VCaP (cell line): Measurements from ENCODE around the gene KCNA10.

Experiments
- H3K27ac ChIP-seq: fragments of 450-650 bp; 2 replicates; pipeline ENCODE4 v1.5.1; 2017
- CTCF ChIP-seq: fragments of 450-650 bp; conservative IDR thresholded peaks from 2 replicates; pipeline ENCODE4 v1.5.1; 2017; ENCODE audit warnings: mild to moderate bottlenecking, moderate library complexity

KCNA10 gene

DNA sequence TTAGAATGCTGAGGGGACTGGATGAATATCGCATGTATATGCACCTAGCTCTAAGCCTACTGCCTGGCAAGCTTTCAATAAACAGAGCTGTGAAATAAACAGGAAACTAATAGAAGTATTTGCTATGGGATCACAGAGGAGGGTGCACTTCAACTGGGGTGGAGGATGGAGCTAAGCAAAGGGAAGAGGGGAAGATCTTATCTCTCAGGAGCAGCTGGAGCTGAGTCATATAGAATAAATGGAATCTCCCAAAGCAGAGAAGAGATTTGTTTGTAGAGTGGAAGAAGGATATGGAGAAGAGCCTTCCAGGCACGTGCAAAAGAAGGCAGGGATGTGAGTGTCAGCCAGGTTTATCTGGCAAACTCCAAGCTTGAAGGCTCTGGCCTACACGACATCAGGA lies 17.0 kb upstream of the KCNA10 start:
- H3K27ac ChIP-seq = no peak overlapping the region
- TF ChIP-seq CTCF = no peak

GRCh38 chr1:110533230-110533629 lies 14.3 kb upstream of the KCNA10 start:
- no peak for TF ChIP-seq CTCF
- no peak overlapping the region for H3K27ac ChIP-seq

- no peak for TF ChIP-seq CTCF
- no peak overlapping the region for H3K27ac ChIP-seq
Measured at GRCh38 chr1:110529011-110529410, 10.0 kb upstream of the KCNA10 start.

GRCh38 chr1:110526201-110526780 lies 7.3 kb upstream of the KCNA10 start:
- H3K27ac ChIP-seq = no peak overlapping the region
- no peak for TF ChIP-seq CTCF

DNA sequence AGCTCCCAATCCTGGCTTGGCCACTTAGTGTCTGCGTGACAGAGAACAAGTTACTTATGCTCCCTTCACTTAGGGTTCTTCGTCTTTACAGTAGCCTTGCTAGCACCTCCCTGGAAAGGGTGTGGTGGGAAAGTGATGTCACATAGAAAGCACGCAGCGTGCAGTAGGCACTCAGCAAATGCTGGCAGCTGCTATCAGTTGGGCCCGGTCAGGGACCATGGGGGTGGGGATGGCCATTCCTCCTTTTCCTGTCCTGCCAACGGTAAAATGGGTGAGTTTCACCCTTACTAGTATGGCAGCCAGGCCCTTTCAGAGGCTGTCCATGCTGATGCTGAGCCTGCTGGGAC lies 6.2 kb upstream of the KCNA10 start:
- TF ChIP-seq CTCF = no peak
- no peak overlapping the region for H3K27ac ChIP-seq

GRCh38 chr1:110524311-110525248 lies 5.6 kb upstream of the KCNA10 start:
- TF ChIP-seq CTCF = peak; percentile 85
- H3K27ac ChIP-seq = no peak overlapping the region

- no peak overlapping the region for H3K27ac ChIP-seq
- TF ChIP-seq CTCF = no peak
Measured at GRCh38 chr1:110523011-110523410, 4.0 kb upstream of the KCNA10 start.
